Measurements from ENCODE around the gene PPTC7.
"Not testable (repeated sequence)": the region's sequence is repeated elsewhere in the genome, so short reads cannot be mapped to it uniquely, and the experiment has no call there.

PPTC7 gene

GRCh38 chr12:110561471-110562201, 21.5 kb downstream of the PPTC7 start:
- DNase-seq (ENCODE audit: low spot score): no peak

DNA sequence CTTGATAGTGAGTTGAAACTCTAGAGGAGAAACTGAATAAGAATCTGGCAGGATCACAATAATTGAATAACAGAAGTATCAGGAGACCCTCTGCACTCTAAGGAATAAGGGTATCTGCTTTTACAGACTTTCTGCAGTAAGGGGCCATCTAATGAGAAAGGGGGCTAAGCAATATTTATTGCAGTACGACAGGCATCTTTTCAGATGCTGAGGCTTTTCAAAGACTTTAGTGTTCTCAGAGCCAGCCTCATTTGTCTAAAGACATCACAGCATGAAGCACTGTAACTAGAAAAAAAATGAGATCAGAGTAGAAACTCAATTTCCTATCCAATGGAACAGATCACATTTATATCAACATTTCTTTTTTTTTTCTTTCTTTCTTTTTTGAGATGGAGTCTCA, 22.2 kb downstream of the PPTC7 start:
- no peak for DNase-seq (ENCODE audit: low spot score)

GRCh38 chr12:110560048-110560447, 23.1 kb downstream of the PPTC7 start:
- no peak for DNase-seq (ENCODE audit: low spot score)

DNA sequence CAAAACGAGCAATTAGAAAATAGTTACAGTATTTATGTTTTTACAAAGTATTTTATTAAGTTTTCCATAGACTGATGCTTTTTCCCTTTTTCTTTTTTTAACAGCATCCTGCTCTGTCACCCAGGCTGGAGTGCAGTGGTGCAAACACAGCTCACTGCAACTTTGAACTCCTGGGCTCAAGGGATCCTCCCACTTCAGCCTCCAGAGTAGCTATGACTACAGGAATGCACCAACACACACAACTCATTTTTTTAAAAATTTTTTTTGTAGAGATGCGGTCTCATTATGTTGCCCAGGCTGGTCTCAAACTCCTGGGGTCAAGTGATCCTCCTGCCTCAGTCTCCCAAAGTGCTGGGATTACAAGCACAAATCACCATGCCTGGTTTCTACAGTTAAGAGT, 24.2 kb downstream of the PPTC7 start:
- not testable (repeated sequence) for DNase-seq (ENCODE audit: low spot score)

DNA sequence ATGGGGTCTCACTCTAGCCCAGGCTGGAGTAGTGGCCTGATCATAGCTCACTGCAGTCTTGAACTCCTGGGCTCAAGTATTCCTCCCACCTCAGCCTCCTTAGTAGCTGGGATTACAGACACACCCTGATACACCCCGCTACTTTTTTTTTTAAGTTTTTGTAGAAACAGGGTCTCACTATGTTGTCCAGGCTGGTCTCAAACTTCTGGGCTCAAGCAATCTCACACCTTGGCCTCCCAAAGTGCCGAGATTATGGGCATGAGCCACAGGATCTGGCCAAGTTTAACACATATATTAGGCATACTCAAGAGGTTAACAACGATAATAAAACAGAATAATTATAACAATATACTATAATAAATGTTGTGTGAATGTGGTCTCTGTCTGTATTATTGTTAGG, 25.8 kb downstream of the PPTC7 start:
- DNase-seq (ENCODE audit: low spot score): no peak

GRCh38 chr12:110556705-110557104, 26.4 kb downstream of the PPTC7 start:
- no peak for DNase-seq (ENCODE audit: low spot score)

DNA sequence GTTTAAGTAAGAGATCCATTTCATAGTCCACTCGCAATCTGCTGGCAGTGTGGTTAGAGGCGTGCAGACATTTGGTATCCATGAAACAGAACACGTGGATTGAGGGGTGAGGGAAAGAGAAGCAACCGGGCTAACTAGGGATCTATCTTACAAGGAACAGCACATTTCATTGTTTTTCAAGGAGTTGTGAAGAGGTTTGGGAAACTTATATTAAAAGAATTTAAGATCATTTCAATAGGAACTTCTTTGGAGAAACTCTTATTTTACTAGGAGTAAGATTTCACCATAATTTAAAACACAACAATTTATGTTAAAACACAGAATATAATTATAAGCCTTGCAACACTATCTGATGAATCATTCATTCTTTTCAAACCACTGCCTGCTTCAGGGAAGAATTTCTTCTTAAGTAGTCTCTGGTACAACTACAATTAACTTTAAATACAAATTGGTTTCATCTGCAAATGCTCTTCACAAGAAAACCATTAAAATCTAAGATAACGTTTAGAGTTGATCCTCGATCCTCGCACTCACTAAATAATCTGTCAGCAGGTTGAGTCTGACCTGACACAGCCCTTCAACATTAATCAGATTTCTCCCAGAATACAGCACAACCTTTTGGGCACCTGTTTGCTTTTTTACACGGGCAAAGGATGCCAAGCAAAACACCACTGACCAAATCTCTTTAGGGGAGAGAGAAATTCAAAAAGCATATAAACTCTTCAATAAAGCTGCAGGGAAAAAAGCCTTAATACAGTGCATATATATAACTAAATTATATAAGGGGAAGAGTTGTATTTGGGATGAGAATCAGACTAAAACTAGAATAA, 27.3 kb downstream of the PPTC7 start:
- DNase-seq (ENCODE audit: low spot score): no peak

DNA sequence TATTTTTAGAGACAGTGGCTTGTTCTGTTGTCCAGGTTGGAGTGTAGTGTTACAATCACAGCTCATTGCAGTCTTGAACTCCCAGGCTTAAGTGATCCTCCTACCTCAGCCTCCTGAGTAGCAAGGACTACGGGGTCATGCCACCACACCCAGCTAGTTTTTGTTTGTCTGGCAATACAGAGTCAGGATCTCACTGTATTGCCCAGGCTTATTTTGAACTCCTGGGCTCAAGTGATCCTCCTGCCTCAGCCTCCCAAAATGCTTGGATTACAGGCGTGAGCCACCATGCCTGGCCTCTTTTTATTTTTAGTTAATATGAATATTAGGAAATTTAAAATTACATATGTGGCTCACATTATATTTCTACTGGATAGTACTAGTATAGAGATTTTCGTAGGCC, 28.9 kb downstream of the PPTC7 start:
- DNase-seq (ENCODE audit: low spot score): no peak

GRCh38 chr12:110550981-110551380, 32.1 kb downstream of the PPTC7 start:
- DNase-seq (ENCODE audit: low spot score): no peak

- DNase-seq (ENCODE audit: low spot score): no peak
Observed at GRCh38 chr12:110549716-110550115, 33.4 kb downstream of the PPTC7 start.

GRCh38 chr12:110548678-110549077, 34.4 kb downstream of the PPTC7 start:
- DNase-seq (ENCODE audit: low spot score): no peak

DNA sequence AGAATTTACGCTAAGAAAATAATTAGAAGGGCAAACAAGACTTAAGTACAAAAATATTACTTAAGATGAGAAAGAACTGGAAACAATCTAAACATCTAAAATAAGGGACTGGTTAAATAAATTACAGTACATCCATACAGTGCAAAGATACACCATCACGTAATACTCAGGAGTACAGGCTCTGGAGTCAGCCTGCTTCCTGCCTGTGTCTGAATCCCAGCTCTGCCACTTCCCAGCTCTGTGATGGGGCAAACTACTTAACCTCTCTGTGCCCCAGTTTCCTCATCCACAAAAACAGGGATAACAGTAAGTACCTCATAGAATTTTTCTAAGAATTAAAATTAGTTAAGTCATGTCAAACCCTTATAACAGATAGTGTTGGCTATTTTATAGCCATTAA, 36.0 kb downstream of the PPTC7 start:
- DNase-seq (ENCODE audit: low spot score): no peak

- DNase-seq (ENCODE audit: low spot score): no peak
Observed at GRCh38 chr12:110546339-110546738, 36.8 kb downstream of the PPTC7 start.

DNA sequence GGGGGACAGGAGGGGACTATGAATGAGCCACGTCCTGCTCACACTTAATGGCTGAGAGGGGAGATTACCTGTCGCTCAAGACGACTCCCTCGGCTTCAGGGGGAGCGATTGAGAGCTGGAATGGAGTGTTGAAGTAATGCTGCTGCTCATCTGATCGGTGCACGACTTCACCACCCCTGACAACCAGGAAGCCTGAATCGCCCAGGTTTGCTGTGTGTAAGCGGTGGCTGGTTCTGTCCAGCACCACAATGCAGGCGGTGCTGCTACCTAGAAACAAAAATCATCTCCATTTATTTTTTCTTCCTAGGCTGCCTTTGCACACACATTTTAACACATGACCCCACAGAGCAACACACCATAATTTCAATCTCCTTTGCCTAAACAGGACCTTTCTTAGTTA, 37.3 kb downstream of the PPTC7 start:
- no peak for DNase-seq (ENCODE audit: low spot score)

GRCh38 chr12:110545259-110545658, 37.9 kb downstream of the PPTC7 start:
- DNase-seq (ENCODE audit: low spot score): not testable (repeated sequence)

DNA sequence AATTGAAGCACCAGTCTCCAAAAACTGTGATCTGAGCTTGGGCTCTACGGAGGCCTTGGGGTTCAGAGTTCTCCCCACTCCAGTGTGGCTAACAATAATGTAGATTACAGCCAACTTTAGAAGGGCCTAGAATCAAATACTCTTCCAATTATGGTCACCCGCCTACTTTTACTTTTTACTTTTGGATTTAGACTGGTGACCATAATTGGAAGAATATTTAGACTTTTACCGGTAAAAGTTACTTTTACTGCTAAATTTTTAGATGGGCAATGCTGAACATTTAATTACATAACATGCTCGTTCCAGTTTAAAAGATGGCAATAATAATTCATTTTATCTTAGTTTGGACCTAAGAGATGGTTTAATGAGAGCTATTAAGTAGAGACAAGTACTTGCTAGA, 39.2 kb downstream of the PPTC7 start:
- no peak for DNase-seq (ENCODE audit: low spot score)

DNA sequence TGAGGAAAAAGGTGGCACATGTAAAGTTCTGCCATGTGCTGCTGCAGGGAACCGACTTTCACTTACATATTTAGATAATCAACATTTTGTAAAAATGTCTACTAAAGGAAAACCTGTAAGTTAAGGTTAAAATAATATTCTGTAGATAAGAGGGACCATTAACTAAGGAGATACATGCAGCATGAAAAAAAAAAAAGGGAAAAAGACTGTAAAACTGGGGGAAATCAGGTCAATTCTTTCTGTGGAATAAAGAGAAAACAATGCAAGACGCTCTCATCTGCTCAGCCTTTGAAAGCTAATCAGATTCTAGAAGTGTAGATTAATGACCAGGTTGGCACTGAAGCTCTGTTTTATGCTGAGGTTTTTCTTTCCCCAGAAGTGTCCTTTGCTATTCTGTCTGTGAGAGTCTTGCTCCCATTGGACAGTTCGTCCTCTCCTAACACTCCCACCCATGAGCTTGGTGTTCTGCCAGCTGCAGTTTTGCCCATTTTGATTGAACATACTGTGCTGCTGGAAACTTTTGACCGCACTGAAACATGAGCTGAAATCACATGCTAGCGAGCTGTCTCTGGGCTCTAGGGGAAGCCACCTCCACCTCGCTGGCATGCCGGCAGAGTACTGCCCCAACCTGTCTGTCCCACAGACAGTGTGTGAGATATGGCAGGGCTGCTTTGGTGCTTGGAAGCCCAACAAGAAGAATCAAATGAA, 39.7 kb downstream of the PPTC7 start:
- no peak for DNase-seq (ENCODE audit: low spot score)

GRCh38 chr12:110540048-110540447, 43.1 kb downstream of the PPTC7 start:
- no peak for DNase-seq (ENCODE audit: low spot score)

- no peak for DNase-seq (ENCODE audit: low spot score)
Observed at GRCh38 chr12:110538869-110539622, 44.1 kb downstream of the PPTC7 start.

- DNase-seq (ENCODE audit: low spot score): no peak
Observed at GRCh38 chr12:110537605-110538409, 45.3 kb downstream of the PPTC7 start.
